Heart left ventricle (tissue), 16 donors: ENCODE data around the gene ZNF697. TPM values are rescaled to one million over a fixed set of nuclear protein-coding genes. Genes with fewer than 3 reads are reported as not detected.

Experiments used
- ATAC-seq, 4 donors: fragments of 200-7000 bp; cut with Tn5 transposase; one replicate each; pipeline ENCODE4 v1.9.1; 2020 to 2022; ENCODE audit warnings: moderate library complexity in 4 of 4, mild to moderate bottlenecking in 3 of 4, moderate number of reproducible peaks in 1 of 4
- DNase-seq, 5 donors: peaks; one replicate each; pipeline ENCODE4 v3.0.0-alpha.2; 2020
- H3K27ac ChIP-seq, 12 donors: fragments of 200-600 bp; sonication (generic) in 4 of 12; one replicate each; pipeline versions ENCODE4 v1.5.0 to v1.8.0; 2016 to 2022; ENCODE audit warnings: mild to moderate bottlenecking in 2 of 12
- H3K27me3 ChIP-seq, 9 donors: fragments of 200-600 bp; sonication (generic) in 2 of 9; one replicate each; pipeline versions ENCODE4 v1.5.1 to v1.8.0; 2016 to 2022; ENCODE audit warnings: mild to moderate bottlenecking in 3 of 9
- H3K36me3 ChIP-seq, 9 donors: fragments of 200-600 bp; sonication (generic) in 2 of 9; one replicate each; pipeline versions ENCODE4 v1.5.0 to v1.8.0; 2018 to 2022; ENCODE audit warnings: mild to moderate bottlenecking in 2 of 9
- H3K4me1 ChIP-seq, 12 donors: fragments of 200-600 bp; sonication (generic) in 4 of 12; one replicate each; pipeline versions ENCODE4 v1.5.0 to v1.8.0; 2016 to 2022; ENCODE audit warnings: mild to moderate bottlenecking in 3 of 12
- H3K4me3 ChIP-seq, 12 donors: fragments of 200-600 bp; sonication (generic) in 4 of 12; one replicate each; pipeline versions ENCODE4 v1.5.0 to v1.8.0; 2017 to 2022; ENCODE audit warnings: mild to moderate bottlenecking in 9 of 12, moderate library complexity in 4 of 12
- H3K9me3 ChIP-seq, 12 donors: fragments of 200-600 bp; sonication (generic) in 4 of 12; one replicate each; pipeline versions ENCODE4 v1.5.0 to v1.8.0; 2016 to 2022; ENCODE audit warnings: mild to moderate bottlenecking in 1 of 12
- POLR2A ChIP-seq, 2 donors: fragments of 450-650 bp; IDR thresholded peaks; one replicate each; pipeline ENCODE4 v1.6.1; 2017; ENCODE audit warnings: antibody characterized with exemption in 2 of 2, mild to moderate bottlenecking in 2 of 2, moderate library complexity in 2 of 2
- WGBS, 4 donors: extraction: QIAGEN DNeasy Blood & Tissue Kit in 2 of 4; methylation state at CpG; one replicate each; pipeline versions ENCODE4 v1.1.5 to v1.1.7; 2013 to 2018; 5-methylcytosine and 5-hydroxymethylcytosine counted together
- intact Hi-C, 10 donors: fragments of 100-400 bp; cut with DNase I; formaldehyde crosslinking; loops; one replicate each; pipeline versions ENCODE4 v1.11.1 to v1.14.2; 2022
- polyA plus RNA-seq, 2 donors: library from polyadenylated mRNA; stranded (reverse); fragments of 200-250 nt; gene quantifications; one replicate each; pipeline ENCODE4 v1.2.3, GENCODE V29; 2013
- total RNA-seq, 9 donors: library from RNA; depleted of rRNA in 2 of 9; stranded (reverse); fragments of >200 nt in 2 of 9; fragmentation: NEBNext Ultra II Directional in 3 of 9; extraction: Animal tissue kit (Norgen Biotek cat#: 25700) in 3 of 9; gene quantifications; one replicate each; pipeline versions ENCODE4 v1.1.0 to v1.2.4, GENCODE V29; 2016 to 2023
- TF ChIP-seq, protein P1 (sequence below), 12 donors: fragments of 200-600 bp; sonication (generic) in 4 of 12; IDR thresholded peaks; one replicate each; pipeline versions ENCODE4 v1.5.0 to v1.8.0; 2018 to 2022; ENCODE audit warnings: antibody characterized with exemption in 12 of 12, mild to moderate bottlenecking in 5 of 12
- donor health status: ischemic (EF 13 %, LVEDD 7.1; RV severe dilation, severe dysfunction).
- donor health status: healthy with polysubstance abuse.
- donor health status: DM: no; HTN: yes; CAD: no.
- donor health status: DM: no; HTN: no; CAD: no.
- donor health status: ischemic (EF 25% LVEDD 6.9; RV normal size, moderate dysfunction).
- donor health status: ischemic (EF 25% LVEDD 5.7; RV mildly dilated, moderate dysfunction).
- donor health status: healthy.
- donor health status: DM: yes; HTN: yes; CAD: no.
- donor health status: ischemic (EF 35%, LVEDD 5.7; RV mildly dilated, moderate dysfunction).
- donor health status: nonischemic (EF 11% LVEDD 7.7; RV severe dilation, severe dysfunction).
- donor health status: DM: yes; HTN: yes; CAD: no.
- donor health status: PGD.
- donor health status: ischemic (EF 29% LVEDD 5.4; RV normal size, mild dysfunction).
- donor health status: nonischemic (EF 23%, LVEDD 6.1; RV moderate dilation, normal function).

Gene ZNF697
- total and polyA plus RNA-seq, 11 donors = 2.8 to 14.0 (median 10.1) TPM

DNA sequence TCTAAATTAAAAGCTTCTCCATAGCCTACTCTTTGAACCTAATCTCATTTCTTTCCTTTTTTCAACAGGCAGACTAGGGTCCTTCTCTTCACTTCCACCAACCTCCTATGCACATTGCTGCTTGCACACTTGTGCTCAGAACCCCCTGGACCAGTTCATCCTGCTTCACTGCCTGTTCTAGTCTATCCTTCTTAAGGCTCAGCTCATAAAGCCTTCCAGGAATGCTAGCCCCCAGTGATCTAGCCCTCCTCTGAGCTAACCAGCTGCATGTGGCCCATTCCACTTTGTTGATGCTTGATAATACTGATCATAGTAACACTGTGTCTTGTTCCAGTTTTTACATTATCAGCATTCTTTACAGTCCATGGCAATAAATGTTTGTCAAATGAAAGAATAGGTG lies 40.7 kb upstream of the ZNF697 start:
- H3K4me1 ChIP-seq = no peaks in the 10 kb centered on the region
- no peaks in the 10 kb centered on the region for H3K36me3 ChIP-seq
- TF ChIP-seq, protein P1, sequence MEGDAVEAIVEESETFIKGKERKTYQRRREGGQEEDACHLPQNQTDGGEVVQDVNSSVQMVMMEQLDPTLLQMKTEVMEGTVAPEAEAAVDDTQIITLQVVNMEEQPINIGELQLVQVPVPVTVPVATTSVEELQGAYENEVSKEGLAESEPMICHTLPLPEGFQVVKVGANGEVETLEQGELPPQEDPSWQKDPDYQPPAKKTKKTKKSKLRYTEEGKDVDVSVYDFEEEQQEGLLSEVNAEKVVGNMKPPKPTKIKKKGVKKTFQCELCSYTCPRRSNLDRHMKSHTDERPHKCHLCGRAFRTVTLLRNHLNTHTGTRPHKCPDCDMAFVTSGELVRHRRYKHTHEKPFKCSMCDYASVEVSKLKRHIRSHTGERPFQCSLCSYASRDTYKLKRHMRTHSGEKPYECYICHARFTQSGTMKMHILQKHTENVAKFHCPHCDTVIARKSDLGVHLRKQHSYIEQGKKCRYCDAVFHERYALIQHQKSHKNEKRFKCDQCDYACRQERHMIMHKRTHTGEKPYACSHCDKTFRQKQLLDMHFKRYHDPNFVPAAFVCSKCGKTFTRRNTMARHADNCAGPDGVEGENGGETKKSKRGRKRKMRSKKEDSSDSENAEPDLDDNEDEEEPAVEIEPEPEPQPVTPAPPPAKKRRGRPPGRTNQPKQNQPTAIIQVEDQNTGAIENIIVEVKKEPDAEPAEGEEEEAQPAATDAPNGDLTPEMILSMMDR (IDR thresholded peaks at IDR 0.05) = no peak
- no peak for TF ChIP-seq POLR2A (IDR thresholded peaks at IDR 0.05)
- no peak overlapping the region for H3K4me3 ChIP-seq
- DNase-seq = no peak
- no peaks in the 10 kb centered on the region for H3K27me3 ChIP-seq
- H3K9me3 ChIP-seq = peaks cover 0 to 9% (median 0%) of the 10 kb centered on the region in 12 donors
- no peak overlapping the region for H3K27ac ChIP-seq
- ATAC-seq = no peak
- intact Hi-C loops = no loop called here

- WGBS, 4 donors = 72 to 77% (median 73%) methylated on average over 2 of the region's 2 CpGs
- H3K27ac ChIP-seq = no peak overlapping the region
- DNase-seq (no peak), ATAC-seq (no peak)
- no peaks in the 10 kb centered on the region for H3K36me3 ChIP-seq
- no peak overlapping the region for H3K4me3 ChIP-seq
- intact Hi-C loops = no loop called here
- TF ChIP-seq POLR2A (IDR thresholded peaks at IDR 0.05) = no peak
- TF ChIP-seq, protein P1 (IDR thresholded peaks at IDR 0.05) = no peak
- no peaks in the 10 kb centered on the region for H3K4me1 ChIP-seq
- peaks cover 0 to 7% (median 0%) of the 10 kb centered on the region in 12 donors for H3K9me3 ChIP-seq
- no peaks in the 10 kb centered on the region for H3K27me3 ChIP-seq
Observed at GRCh38 chr1:119687434-119688079, 39.5 kb upstream of the ZNF697 start.

DNA sequence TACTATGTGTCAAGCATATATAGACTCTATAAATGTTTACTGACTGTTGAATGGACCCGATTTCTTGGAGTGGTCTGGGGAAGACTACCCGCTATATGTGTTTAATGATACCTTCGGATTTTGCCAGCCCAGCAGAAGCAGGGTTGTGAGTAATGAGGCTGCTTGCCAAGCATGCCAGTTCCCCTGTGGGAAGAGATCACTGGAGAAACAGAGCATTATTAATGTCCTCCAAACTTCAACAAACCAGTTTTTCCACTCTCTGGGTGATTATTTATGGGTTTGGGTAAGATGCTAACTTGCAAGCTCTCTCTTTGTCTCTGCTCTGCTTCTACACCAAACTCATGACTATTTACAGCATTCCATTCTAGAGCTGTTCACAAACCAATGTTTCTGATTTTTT lies 38.6 kb upstream of the ZNF697 start:
- DNase-seq (no peak), ATAC-seq (no peak)
- intact Hi-C loops = no loop called here
- Histone ChIP-seq H3K27me3 (no peaks in the 10 kb centered on the region), H3K4me1 (no peaks in the 10 kb centered on the region), H3K4me3 (no peak overlapping the region), H3K9me3 (no peaks in the 10 kb centered on the region), H3K27ac (no peak overlapping the region), H3K36me3 (no peaks in the 10 kb centered on the region)
- WGBS, 4 donors = 82 to 95% (median 92%) methylated on average over 3 of the region's 3 CpGs
- TF ChIP-seq POLR2A (IDR thresholded peaks at IDR 0.05) = no peak
- TF ChIP-seq, protein P1 (IDR thresholded peaks at IDR 0.05) = no peak

DNA sequence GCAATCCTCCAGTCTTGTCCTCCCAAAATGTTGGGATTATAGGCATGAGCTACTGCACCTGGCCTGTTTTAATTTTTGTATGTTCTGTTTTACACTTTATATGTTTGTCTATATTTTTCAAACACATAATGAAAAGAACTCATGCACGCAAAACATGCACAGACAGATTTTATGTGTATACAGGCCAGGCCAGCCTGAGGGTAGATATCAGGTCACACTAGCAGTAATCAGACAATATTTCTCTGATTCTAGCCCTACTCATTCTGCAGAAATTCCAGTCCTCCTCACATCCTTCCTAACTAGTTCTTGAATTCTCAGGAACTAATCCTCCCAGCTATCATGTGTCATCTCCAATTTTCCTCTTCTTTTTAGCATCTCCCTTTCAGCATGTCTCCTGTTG lies 35.8 kb upstream of the ZNF697 start:
- WGBS, 4 donors = 89 to 97% (median 92%) methylated on average over 1 of the region's 1 CpG
- DNase-seq (no peak), ATAC-seq (no peak)
- Histone ChIP-seq H3K9me3 (no peaks in the 10 kb centered on the region), H3K36me3 (no peaks in the 10 kb centered on the region), H3K4me3 (no peak overlapping the region), H3K4me1 (no peaks in the 10 kb centered on the region), H3K27ac (no peak overlapping the region), H3K27me3 (no peaks in the 10 kb centered on the region)
- intact Hi-C loops = no loop called here
- no peak for TF ChIP-seq POLR2A (IDR thresholded peaks at IDR 0.05)
- TF ChIP-seq, protein P1 (IDR thresholded peaks at IDR 0.05) = no peak
